Measurements from ENCODE around the gene OSBPL5.

- TF ChIP-seq POLR2A (IDR thresholded peaks at IDR 0.05; ENCODE audit: extremely low read depth, insufficient read length) (no peak), CTCF (IDR thresholded peaks at IDR 0.05; ENCODE audit: low read depth, low read length) (no peak), MAX (IDR thresholded peaks at IDR 0.05; ENCODE audit: low read depth, low read length) (no peak), MYC (IDR thresholded peaks at IDR 0.05; ENCODE audit: low read depth, low read length) (no peak)
These were observed 56.9 kb downstream of the OSBPL5 start for GRCh38 chr11:3108183-3108721.

All from NB4 (cell line).